GM19043 (cell line): ENCODE measurements around the gene PRRX2.

Source experiments
- ATAC-seq: cut with Tn5 transposase; IDR thresholded peaks from one replicate; pipeline ENCODE4 v1.9.1; 2021; ENCODE audit warnings: low read depth; ENCODE audit not compliant: unreplicated experiment

The PRRX2 gene

DNA sequence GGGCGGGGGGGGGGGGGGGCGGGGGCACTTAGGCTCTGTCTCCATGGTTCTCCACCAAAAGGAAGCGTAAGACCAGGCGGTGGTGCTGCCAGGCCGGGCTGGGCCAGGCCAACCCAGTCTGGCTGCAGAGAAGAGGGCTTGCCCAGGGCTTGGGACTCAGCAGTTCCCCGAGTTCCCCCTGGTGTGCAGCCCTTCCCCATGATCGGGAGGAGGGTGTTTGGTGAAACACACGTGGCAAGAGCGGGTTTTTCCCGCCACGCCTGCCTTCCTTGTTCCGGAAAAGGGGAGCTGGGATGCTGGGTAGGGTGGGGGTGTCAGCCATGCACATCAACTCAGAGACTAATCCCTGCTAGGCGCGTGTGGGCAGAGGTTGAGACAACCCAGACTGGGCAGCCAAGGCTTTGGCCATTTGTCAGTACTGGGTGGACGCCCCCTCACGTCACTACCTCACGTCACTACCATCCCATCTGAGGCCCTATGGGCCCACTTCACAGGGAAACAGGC lies 32.9 kb downstream of the PRRX2 start:
- ATAC-seq = no peak

GRCh38 chr9:129701054-129701453 lies 35.6 kb downstream of the PRRX2 start:
- ATAC-seq = no peak

GRCh38 chr9:129701549-129701948 lies 36.1 kb downstream of the PRRX2 start:
- ATAC-seq = no peak

DNA sequence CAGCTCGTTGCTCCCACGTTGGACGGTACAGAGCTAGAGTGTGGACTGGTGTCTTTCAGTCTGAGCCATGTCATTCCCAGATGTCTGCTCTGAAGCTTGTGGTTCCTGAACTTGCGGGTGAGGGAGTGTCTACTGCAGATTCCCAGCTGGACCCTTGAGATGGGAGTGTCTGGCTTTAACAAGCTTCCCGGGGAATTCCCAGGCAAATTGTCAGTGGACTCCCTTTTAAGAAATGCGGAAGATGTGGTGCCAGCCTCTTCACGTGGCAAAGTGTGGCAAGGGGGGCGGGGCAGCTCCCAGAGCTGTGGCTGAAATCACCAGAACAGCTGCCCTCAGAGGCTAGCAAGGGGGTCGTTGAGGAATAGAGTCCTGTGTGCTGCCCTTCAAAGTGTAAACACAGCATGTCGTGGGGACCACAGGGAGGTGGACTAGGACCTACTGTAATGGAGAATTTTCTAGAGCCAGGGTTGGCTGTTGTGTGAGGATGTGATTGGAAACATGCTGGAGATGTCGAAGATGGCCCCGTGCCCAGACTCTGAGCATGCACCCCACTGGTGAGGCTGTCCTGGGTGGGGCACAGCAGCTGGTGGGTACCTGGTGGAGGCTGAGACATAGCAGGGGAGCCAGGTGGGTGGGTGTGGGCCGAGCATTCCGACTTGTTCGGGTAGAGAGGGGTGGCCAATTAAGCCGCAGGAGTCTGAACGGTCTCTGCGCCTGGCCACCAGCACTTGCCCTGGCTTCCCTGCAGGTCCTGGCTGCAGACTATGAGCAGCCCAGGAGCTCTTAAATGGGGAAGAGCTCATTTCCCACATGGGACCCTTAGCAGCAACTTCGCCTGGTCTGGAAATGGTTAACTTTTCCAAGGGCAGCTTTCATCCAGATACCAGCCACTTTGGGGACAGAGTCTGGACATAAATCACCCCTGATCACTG lies 37.4 kb downstream of the PRRX2 start:
- ATAC-seq = no peak

DNA sequence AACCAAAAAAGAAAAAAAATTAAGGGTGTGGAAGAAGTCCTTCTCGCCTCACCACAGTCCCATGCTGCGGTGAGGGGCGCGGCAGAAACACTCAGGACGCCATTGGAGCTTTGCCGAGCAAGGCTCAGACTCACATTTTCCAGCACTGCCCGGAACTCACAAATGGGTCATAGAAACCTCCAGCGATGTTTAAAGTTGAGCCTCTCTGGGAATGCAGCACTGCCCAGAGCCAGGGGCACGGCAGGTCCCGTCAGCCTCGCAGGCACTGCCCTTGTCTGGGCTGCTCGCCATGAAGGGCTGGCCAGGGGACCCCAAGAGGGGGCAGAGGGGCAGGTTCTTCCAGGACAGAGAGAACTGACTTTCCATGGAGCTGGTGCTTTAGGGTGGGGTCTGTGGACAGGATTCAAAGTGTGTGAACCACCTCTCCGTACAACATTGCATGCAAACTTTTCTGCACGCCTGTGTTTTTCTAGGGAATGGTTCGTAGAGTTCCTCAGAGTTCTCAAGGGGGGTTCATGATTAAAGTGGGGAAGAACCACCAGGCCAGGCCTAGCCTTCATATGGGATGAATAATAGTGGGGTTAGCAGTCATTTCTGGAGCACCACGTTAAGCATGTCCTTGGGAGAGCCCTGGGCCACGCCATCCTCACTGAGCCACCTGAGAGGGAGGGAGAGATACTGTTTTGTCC lies 38.4 kb downstream of the PRRX2 start:
- ATAC-seq = no peak

DNA sequence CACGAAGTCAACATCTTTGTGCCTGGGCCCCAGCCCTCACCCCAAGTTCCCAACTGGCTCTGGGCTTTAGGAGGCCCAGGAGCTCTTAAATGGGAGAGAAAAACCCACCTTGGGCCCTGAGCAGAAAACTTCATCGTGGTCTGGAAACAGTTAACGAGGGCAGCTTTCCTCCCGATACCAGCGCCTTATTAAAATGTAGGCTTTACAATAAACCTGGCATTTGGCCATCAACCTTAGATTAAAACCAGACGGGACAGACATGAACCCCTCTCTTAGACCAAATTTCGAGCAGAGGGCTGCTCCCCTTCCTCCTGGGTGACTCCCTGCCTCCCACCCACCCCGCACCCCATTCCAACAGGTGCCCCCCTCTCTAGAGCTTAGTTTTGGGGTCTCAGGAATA lies 39.4 kb downstream of the PRRX2 start:
- ATAC-seq = no peak

DNA sequence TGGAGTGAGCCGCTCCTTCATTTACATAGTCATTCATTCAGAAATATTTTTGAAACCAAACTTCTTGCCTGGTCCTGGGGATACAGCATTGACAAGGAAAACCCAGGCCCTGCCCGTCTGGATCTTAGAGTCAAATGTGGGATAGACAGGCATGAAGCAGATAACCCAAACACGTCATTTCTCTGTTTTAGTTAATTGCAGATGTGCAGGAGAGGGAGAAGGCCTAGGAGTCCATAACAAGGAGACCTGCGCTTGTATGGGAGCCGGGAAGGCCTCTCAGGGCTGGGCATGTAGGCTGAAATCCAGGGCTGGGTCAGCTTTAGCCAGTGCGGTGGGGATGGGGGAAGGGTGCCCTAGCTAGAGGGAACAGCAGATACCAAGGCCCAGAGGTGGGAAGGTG lies 43.3 kb downstream of the PRRX2 start:
- ATAC-seq = no peak

GRCh38 chr9:129709438-129710168 lies 44.2 kb downstream of the PRRX2 start:
- no peak for ATAC-seq

GRCh38 chr9:129710169-129710453 lies 44.7 kb downstream of the PRRX2 start:
- no peak for ATAC-seq

- no peak for ATAC-seq
Measured at GRCh38 chr9:129712634-129713401, 47.4 kb downstream of the PRRX2 start.

DNA sequence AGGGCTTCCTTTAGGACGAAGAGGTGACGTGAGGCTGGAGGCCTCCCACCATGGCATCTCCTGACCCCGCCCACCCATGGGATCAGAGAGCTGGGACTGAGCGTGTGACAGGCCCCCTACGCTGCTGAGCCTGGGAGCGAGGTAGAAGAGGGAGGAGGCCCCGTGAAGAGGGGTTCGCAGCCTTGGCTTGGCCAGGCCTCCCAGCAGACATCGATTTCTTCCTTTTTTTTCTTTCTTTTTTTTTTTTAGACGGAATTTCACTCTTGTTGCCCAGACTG lies 47.9 kb downstream of the PRRX2 start:
- no peak for ATAC-seq

- ATAC-seq = no peak
Measured at GRCh38 chr9:129714511-129715061, 49.1 kb downstream of the PRRX2 start.

GRCh38 chr9:129716091-129716490 lies 50.6 kb downstream of the PRRX2 start:
- no peak for ATAC-seq

DNA sequence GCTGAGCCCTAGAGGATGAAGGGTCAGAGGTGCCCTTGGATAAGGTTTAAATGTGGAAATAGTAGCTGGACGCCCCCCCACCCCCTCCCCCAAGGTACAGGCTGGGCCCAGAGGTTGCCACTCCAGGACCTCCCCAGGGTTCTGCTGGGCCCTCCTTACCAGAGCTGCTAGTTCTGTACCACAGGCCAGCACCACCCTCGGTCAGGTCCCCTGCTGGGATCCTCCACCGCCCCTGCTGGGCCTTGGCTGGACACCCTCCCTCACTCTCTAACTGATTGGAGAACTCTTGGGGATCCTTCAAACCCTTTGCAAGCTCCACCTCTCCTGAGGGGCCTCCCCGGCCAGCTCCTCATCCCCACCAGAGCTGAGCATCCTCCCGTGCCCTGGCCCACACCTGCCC lies 52.5 kb downstream of the PRRX2 start:
- ATAC-seq = no peak

- no peak for ATAC-seq
Measured at GRCh38 chr9:129718647-129719046, 53.2 kb downstream of the PRRX2 start.

GRCh38 chr9:129719135-129719534 lies 53.7 kb downstream of the PRRX2 start:
- no peak for ATAC-seq

DNA sequence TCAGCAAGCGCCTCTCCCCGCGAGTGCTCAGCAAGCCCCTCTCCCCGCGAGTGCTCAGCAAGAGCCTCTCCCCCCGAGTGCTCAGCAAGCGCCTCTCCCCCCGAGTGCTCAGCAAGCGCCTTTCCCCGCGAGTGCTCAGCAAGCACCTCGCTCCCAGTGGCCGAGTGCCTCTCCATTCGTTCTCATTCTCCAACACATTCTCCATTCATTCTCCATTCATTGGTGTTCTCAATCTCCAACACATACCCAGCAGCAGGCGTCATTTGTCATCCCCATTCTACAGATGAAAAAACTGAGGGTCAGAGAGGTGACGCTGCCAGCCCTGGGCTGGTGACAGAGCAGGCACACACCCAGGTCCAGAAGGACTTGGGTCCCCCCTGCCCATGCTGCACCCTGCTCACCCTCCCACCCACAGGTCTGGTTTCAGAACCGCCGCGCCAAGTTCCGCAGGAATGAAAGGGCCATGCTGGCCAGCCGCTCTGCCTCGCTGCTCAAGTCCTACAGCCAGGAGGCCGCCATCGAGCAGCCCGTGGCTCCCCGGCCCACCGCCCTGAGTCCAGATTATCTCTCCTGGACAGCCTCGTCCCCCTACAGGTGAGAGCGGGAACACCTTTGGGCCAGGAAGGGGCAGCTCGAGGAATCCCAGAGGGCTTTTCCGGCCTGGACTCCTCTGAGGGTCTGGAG lies 54.9 kb downstream of the PRRX2 start:
- no peak for ATAC-seq

DNA sequence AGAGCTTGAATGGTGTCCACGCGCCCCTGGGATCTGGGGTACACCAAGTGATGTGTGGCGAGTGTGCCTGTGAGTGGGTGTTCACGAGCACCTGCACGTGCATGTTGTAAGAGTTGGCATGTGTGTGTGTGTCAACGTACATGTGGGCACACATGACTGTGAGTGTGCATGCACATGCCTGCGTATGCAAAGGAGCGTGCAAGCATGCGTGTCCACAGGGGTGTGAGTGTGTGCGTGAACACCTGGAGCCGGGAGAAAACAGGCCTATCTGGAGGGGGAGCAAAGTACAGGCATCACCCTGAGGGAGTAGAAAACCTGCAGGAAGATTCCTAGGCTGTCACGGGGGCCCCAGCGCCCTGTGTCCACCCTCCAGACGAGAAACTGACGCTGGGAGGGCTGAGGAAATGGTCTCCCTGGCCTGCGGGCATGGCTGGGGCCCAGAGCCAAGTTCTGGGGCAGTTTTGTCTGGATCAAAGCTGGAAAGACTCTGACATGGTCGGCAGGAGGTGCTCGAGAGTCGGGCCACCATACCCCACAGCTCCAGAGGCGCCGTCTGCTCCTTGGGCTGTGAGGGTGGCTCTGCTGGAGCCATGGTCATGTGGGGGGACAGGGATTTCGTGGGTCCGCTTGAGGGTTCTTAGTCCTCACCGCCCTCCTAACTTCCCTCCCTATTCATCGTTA lies 55.6 kb downstream of the PRRX2 start:
- ATAC-seq = no peak

DNA sequence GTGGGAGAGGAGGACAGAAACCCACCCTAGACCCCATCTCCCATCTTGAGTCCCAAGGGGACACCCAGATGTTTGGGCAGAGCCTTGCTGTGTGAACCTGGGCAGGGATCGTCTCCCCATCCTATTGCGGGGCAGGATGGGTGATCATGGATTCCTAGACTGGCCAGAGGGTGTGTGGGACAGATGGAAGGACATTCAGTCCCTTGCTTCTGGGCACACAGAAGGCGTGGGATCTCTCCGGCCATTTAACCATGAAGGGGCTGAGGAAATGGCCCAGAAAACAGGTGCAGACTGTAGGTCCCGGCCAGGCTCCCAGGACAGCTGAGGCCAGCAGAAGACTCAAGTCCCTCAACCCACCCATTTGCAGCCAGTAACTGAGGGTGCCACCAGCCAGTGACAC lies 57.5 kb downstream of the PRRX2 start:
- ATAC-seq = no peak
